H9 (cell line): ENCODE data around the gene URI1. TPM values are rescaled to one million over a fixed set of nuclear protein-coding genes. Genes with fewer than 3 reads are reported as not detected.

Experiments
- DNase-seq: peaks from one replicate; pipeline ENCODE4 v3.0.0-alpha.2; 2017
- H2AFZ ChIP-seq: one replicate; pipeline ENCODE4 v1.6.1; 2013; ENCODE audit warnings: mild to moderate bottlenecking, low read length, control low read depth, moderate library complexity
- H2AK5ac ChIP-seq: 2 replicates; pipeline ENCODE4 v1.6.1; 2013; ENCODE audit warnings: low read length, control low read depth, mixed read lengths; ENCODE audit not compliant: insufficient read length
- H2BK120ac ChIP-seq: one replicate; pipeline ENCODE4 v1.6.1; 2013; ENCODE audit warnings: low read depth, mild to moderate bottlenecking, low read length, control low read depth, inconsistent platforms; ENCODE audit not compliant: poor library complexity, severe bottlenecking
- H2BK12ac ChIP-seq: 2 replicates; pipeline ENCODE4 v1.6.1; 2013; ENCODE audit warnings: low read length, control low read depth, mixed read lengths, low read depth; ENCODE audit not compliant: insufficient read length
- H2BK15ac ChIP-seq: 2 replicates; pipeline ENCODE4 v1.6.1; 2013; ENCODE audit warnings: low read depth, low read length, control low read depth
- H2BK20ac ChIP-seq: one replicate; pipeline ENCODE4 v1.6.1; 2013; ENCODE audit warnings: low read depth, mild to moderate bottlenecking, low read length, control low read depth, inconsistent platforms; ENCODE audit not compliant: poor library complexity, severe bottlenecking
- H2BK5ac ChIP-seq: 2 replicates; pipeline ENCODE4 v1.6.1; 2013; ENCODE audit warnings: low read length, control low read depth, mixed read lengths; ENCODE audit not compliant: insufficient read length
- H3K14ac ChIP-seq: 2 replicates; pipeline ENCODE4 v1.6.1; 2013; ENCODE audit warnings: low read length, control low read depth; ENCODE audit not compliant: insufficient read depth
- H3K18ac ChIP-seq: 2 replicates; pipeline ENCODE4 v1.6.1; 2013; ENCODE audit warnings: low read depth, mild to moderate bottlenecking, mixed read lengths, low read length, control low read depth; ENCODE audit not compliant: insufficient read length
- H3K23ac ChIP-seq: 2 replicates; pipeline ENCODE4 v1.6.1; 2013; ENCODE audit warnings: low read length, control low read depth, mixed read lengths, low read depth; ENCODE audit not compliant: insufficient read length
- H3K23me2 ChIP-seq: 2 replicates; pipeline ENCODE4 v1.6.1; 2013; ENCODE audit warnings: low read depth, mild to moderate bottlenecking, mixed read lengths, low read length, control low read depth; ENCODE audit not compliant: insufficient read length, poor library complexity, severe bottlenecking
- H3K27ac ChIP-seq: 2 replicates; pipeline ENCODE4 v1.5.1; 2013; ENCODE audit warnings: low read length, control low read depth, mixed read lengths, low read depth; ENCODE audit not compliant: insufficient read length
- H3K27me3 ChIP-seq: 2 replicates; pipeline ENCODE4 v1.6.1; 2013; ENCODE audit warnings: low read length, control low read depth, inconsistent platforms; ENCODE audit not compliant: insufficient read depth
- H3K4ac ChIP-seq: 2 replicates; pipeline ENCODE4 v1.6.1; 2013; ENCODE audit warnings: low read depth, mild to moderate bottlenecking, control low read depth, inconsistent platforms, low read length, moderate library complexity
- H3K4me1 ChIP-seq: 2 replicates; pipeline ENCODE4 v1.6.1; 2013; ENCODE audit warnings: low read length, control low read depth, inconsistent platforms; ENCODE audit not compliant: insufficient read depth
- H3K4me2 ChIP-seq: 2 replicates; pipeline ENCODE4 v1.6.1; 2013; ENCODE audit warnings: low read length, control low read depth, mixed read lengths; ENCODE audit not compliant: insufficient read length, insufficient read depth
- H3K56ac ChIP-seq: 2 replicates; pipeline ENCODE4 v1.6.1; 2013; ENCODE audit warnings: low read depth, mild to moderate bottlenecking, mixed read lengths, low read length, control low read depth; ENCODE audit not compliant: insufficient read length
- H3K79me1 ChIP-seq: 2 replicates; pipeline ENCODE4 v1.6.1; 2013; ENCODE audit warnings: low read depth, mild to moderate bottlenecking, moderate library complexity, low read length, control low read depth, inconsistent platforms; ENCODE audit not compliant: insufficient read depth, poor library complexity, severe bottlenecking
- H3K79me2 ChIP-seq: 2 replicates; pipeline ENCODE4 v1.6.1; 2013; ENCODE audit warnings: low read length, control low read depth, inconsistent platforms; ENCODE audit not compliant: insufficient read depth
- H3K9ac ChIP-seq: 2 replicates; pipeline ENCODE4 v1.6.1; 2013; ENCODE audit warnings: low read length, control low read depth, mixed read lengths; ENCODE audit not compliant: insufficient read length; ENCODE audit errors: extremely low read depth
- H3K9me3 ChIP-seq: one replicate; pipeline ENCODE4 v1.6.1; 2013; ENCODE audit warnings: low read depth, low read length, inconsistent platforms; ENCODE audit not compliant: control insufficient read depth
- H3T11ph ChIP-seq: one replicate; pipeline ENCODE4 v1.6.1; 2013; ENCODE audit warnings: mild to moderate bottlenecking, low read length, control low read depth, inconsistent platforms
- H4K20me1 ChIP-seq: one replicate; pipeline ENCODE4 v1.6.1; 2013; ENCODE audit not compliant: control insufficient read depth, insufficient read length, insufficient read depth
- H4K5ac ChIP-seq: 2 replicates; pipeline ENCODE4 v1.6.1; 2013; ENCODE audit warnings: low read depth, mild to moderate bottlenecking, mixed read lengths, low read length, control low read depth; ENCODE audit not compliant: insufficient read length
- H4K8ac ChIP-seq: replicated peaks from 2 replicates; pipeline ENCODE4 v1.6.1; 2013; ENCODE audit warnings: low read length, control low read depth, mixed read lengths, low read depth; ENCODE audit not compliant: insufficient read length
- H4K91ac ChIP-seq: 2 replicates; pipeline ENCODE4 v1.6.1; 2013; ENCODE audit warnings: low read depth, mild to moderate bottlenecking, moderate library complexity, mixed read lengths, low read length, control low read depth; ENCODE audit not compliant: insufficient read length
- H3K27ac Mint-ChIP-seq, 3 experiments: 2 replicates in 2 of 3; 3 replicates in 1 of 3; pipeline ENCODE4 v1.8.0; 2020 to 2021; ENCODE audit warnings: mixed read lengths in 3 of 3, mild to moderate bottlenecking in 1 of 3, moderate library complexity in 1 of 3
- H3K27me3 Mint-ChIP-seq: 2 replicates; pipeline ENCODE4 v1.8.0; 2021; ENCODE audit warnings: low read depth, mild to moderate bottlenecking, moderate library complexity, mixed read lengths
- H3K36me3 Mint-ChIP-seq, 3 experiments: 2 replicates in 2 of 3; 3 replicates in 1 of 3; pipeline ENCODE4 v1.8.0; 2020 to 2021; ENCODE audit warnings: low read depth in 3 of 3, mixed read lengths in 3 of 3; ENCODE audit not compliant: insufficient read depth in 1 of 3
- H3K4me1 Mint-ChIP-seq, 2 experiments: 2 replicates each; pipeline ENCODE4 v1.8.0; 2020; ENCODE audit warnings: mixed read lengths in 2 of 2
- H3K4me3 Mint-ChIP-seq, 2 experiments: 2 replicates in 1 of 2; 3 replicates in 1 of 2; pipeline ENCODE4 v1.8.0; 2020 to 2021; ENCODE audit warnings: mild to moderate bottlenecking in 2 of 2, mixed read lengths in 2 of 2, moderate library complexity in 1 of 2
- H3K9me3 Mint-ChIP-seq, 2 experiments: 2 replicates in 1 of 2; 3 replicates in 1 of 2; pipeline ENCODE4 v1.8.0; 2020; ENCODE audit warnings: mild to moderate bottlenecking in 2 of 2, mixed read lengths in 2 of 2, moderate library complexity in 1 of 2
- WGBS: extraction: QIAGEN DNeasy Blood & Tissue Kit; methylation state at CpG from one replicate; pipeline ENCODE4 v1.1.7; 2013; ENCODE audit warnings: missing lambda C conversion rate, low lambda C conversion rate, mixed read lengths; ENCODE audit not compliant: insufficient read length; ENCODE audit errors: extremely low coverage; 5-methylcytosine and 5-hydroxymethylcytosine counted together
- total RNA-seq: library from RNA; stranded (reverse); gene quantifications from 2 replicates; pipeline ENCODE4 v1.2.1, GENCODE V29; 2021
- TF ChIP-seq, protein P1 (sequence below): fragments of 200-600 bp; sonication (generic); conservative IDR thresholded peaks from 3 replicates; pipeline ENCODE4 v1.8.0; 2021; ENCODE audit warnings: antibody characterized with exemption, mild to moderate bottlenecking

URI1 gene
- total RNA-seq, 1 experiment from 2014 or later = 54.3 TPM

DNA sequence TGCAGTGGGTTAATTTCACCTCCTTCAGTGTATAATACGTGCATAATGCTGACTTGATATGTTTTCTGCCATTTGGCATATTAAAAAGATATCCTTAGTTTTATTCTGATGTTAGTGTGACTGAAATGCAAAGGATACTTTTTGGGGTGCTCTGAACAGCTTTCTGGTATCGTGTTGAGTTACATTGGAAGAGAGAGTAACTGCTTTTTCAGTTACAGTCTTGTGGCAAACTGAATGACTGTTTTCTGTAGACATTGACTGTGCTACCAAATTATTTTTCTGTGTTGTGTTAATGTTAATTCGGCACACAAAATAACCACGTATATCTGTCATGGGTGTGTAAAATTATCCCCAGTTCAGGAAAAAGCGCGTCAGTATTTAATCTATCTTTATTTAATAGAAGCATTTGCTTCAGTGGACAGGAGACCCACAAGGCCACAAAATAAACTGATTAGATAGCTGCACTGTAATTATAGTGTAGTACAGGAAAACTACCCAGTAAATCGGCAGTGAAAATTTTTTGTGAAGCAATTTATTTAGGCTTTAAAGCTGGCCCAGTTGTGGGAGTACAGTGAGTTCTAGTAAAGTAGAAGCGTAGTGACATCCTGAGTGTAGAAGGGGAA, 2.5 kb downstream of the URI1 start:
- Histone ChIP-seq H3K9me3 (no peaks in the 10 kb centered on the region), H3K14ac (no peak overlapping the region), H3K27ac (no peak overlapping the region), H3K79me1 (no peaks in the 10 kb centered on the region), H2BK120ac (no peak overlapping the region), H2AK5ac (no peak overlapping the region), H4K8ac (no peak overlapping the region), H2BK15ac (no peak overlapping the region), H4K5ac (no peak overlapping the region), H2AFZ (no peak overlapping the region), H2BK5ac (no peak overlapping the region), H3K4ac (no peak overlapping the region), H2BK12ac (no peak overlapping the region), H3K18ac (no peak overlapping the region), H2BK20ac (no peak overlapping the region), H3K4me2 (no peak overlapping the region), H3K4me1 (no peaks in the 10 kb centered on the region; the same call in 1 of the 2 replicates), H3K79me2 (peaks cover 37% of the 10 kb centered on the region; the same call in 1 of the 2 replicates), H4K91ac (no peak overlapping the region), H3K27me3 (no peaks in the 10 kb centered on the region; the same call in 1 of the 2 replicates), H3K9ac (no peak overlapping the region), H3K56ac (no peak overlapping the region), H3T11ph (no peak overlapping the region), H3K23ac (no peak overlapping the region), H3K23me2 (no peaks in the 10 kb centered on the region), H4K20me1 (no peaks in the 10 kb centered on the region)
- WGBS = no CpG with 5 or more reads among the region's 8 CpGs
- 0 out of 5 replicates have a peak overlapping the region, but pooled peaks of 1 of the 2 experiments have one; percentile 16 for H3K4me3 Mint-ChIP-seq
- TF ChIP-seq, protein P1, sequence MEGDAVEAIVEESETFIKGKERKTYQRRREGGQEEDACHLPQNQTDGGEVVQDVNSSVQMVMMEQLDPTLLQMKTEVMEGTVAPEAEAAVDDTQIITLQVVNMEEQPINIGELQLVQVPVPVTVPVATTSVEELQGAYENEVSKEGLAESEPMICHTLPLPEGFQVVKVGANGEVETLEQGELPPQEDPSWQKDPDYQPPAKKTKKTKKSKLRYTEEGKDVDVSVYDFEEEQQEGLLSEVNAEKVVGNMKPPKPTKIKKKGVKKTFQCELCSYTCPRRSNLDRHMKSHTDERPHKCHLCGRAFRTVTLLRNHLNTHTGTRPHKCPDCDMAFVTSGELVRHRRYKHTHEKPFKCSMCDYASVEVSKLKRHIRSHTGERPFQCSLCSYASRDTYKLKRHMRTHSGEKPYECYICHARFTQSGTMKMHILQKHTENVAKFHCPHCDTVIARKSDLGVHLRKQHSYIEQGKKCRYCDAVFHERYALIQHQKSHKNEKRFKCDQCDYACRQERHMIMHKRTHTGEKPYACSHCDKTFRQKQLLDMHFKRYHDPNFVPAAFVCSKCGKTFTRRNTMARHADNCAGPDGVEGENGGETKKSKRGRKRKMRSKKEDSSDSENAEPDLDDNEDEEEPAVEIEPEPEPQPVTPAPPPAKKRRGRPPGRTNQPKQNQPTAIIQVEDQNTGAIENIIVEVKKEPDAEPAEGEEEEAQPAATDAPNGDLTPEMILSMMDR = no peak
- H3K27me3 Mint-ChIP-seq = peaks cover 22% of the 10 kb centered on the region
- peaks cover 13 to 21% of the 10 kb centered on the region in 2 experiments; a peak in 4 of 5 replicates for H3K9me3 Mint-ChIP-seq
- peaks cover 12 to 22% (median 16%) of the 10 kb centered on the region in 3 experiments for H3K36me3 Mint-ChIP-seq
- H3K4me1 Mint-ChIP-seq = peaks cover 23 to 29% of the 10 kb centered on the region in 2 experiments
- H3K27ac Mint-ChIP-seq = no peak overlapping the region; a peak in 1 of 7 replicates
- no peak for DNase-seq
